ENCODE results near the gene ZNF438.

ZNF438 gene

DNA sequence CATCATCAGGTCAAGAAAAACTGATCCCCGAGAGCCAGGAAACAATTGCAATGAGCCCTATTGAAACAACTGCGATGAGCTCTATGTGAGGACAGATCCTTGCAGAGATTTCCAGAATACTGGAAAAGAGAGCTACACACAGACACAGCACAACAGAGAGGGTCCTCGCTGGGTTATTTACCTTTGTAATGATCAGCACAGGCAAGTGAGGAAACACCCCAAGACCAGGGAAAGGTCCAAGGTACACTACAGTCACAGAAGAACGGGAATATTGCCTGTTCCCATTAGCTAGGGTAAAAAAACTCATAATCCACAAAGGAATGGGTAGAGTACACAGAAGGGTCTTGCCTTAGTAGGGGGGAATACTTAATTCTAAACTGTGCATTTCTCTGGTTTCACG, 152.7 kb downstream of the ZNF438 start:
- TF ChIP-seq, protein P1, sequence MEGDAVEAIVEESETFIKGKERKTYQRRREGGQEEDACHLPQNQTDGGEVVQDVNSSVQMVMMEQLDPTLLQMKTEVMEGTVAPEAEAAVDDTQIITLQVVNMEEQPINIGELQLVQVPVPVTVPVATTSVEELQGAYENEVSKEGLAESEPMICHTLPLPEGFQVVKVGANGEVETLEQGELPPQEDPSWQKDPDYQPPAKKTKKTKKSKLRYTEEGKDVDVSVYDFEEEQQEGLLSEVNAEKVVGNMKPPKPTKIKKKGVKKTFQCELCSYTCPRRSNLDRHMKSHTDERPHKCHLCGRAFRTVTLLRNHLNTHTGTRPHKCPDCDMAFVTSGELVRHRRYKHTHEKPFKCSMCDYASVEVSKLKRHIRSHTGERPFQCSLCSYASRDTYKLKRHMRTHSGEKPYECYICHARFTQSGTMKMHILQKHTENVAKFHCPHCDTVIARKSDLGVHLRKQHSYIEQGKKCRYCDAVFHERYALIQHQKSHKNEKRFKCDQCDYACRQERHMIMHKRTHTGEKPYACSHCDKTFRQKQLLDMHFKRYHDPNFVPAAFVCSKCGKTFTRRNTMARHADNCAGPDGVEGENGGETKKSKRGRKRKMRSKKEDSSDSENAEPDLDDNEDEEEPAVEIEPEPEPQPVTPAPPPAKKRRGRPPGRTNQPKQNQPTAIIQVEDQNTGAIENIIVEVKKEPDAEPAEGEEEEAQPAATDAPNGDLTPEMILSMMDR (IDR thresholded peaks at IDR 0.05; ENCODE audit: unreplicated experiment in 3 of 3): no peak
- no peak overlapping the region for H3K4me3 Mint-ChIP-seq
- no peaks in the 10 kb centered on the region for H3K4me1 Mint-ChIP-seq
- H3K27me3 Mint-ChIP-seq (ENCODE audit: low read depth): no peaks in the 10 kb centered on the region
- peaks cover 5% of the 10 kb centered on the region for H3K9me3 Mint-ChIP-seq
- H3K27ac Mint-ChIP-seq: no peak overlapping the region
- no peaks in the 10 kb centered on the region for H3K36me3 Mint-ChIP-seq (ENCODE audit: low read depth)

DNA sequence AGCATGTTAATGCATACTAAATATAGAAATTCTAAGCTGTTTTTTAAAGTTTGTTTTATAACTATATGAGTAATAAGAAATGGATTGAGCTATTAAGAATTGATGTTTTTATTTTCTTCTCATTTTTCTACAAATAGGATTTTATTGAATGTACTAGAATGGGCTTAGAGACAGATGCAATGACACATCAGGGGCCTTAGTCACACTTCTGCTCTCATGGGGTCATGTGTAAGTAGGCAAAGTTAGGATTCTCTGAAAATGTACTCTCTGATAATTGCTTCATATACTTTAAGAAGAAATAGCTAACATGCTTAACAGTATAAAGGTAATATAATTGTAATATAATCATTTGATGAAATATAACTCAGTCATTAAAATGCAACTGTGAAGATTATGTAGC, 154.6 kb downstream of the ZNF438 start:
- peaks cover 5% of the 10 kb centered on the region for H3K9me3 Mint-ChIP-seq
- H3K4me3 Mint-ChIP-seq: no peak overlapping the region
- TF ChIP-seq, protein P1 (IDR thresholded peaks at IDR 0.05; ENCODE audit: unreplicated experiment in 3 of 3): no peak
- no peak overlapping the region for H3K27ac Mint-ChIP-seq
- no peaks in the 10 kb centered on the region for H3K27me3 Mint-ChIP-seq (ENCODE audit: low read depth)
- peaks cover 5% of the 10 kb centered on the region for H3K4me1 Mint-ChIP-seq
- H3K36me3 Mint-ChIP-seq (ENCODE audit: low read depth): no peaks in the 10 kb centered on the region

DNA sequence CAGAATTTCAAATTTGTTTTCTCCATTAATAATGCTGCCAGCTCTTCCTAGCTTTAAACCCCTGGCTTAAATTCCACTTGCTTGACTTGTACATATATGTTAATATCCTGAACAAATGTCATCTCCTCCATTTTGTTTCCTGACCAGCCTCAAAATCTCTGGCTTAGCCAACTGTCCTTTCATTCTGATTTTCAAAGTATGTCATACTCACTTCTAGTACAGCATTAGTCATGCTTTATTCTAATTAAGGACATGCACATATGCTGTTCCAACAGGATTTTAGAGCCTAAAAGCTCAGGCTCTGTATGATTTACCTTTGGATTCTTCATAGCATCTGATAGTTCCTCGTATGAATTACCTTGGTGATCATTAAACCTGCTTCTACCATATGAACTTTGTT, 158.3 kb downstream of the ZNF438 start:
- H3K27me3 Mint-ChIP-seq (ENCODE audit: low read depth): no peaks in the 10 kb centered on the region
- H3K4me1 Mint-ChIP-seq: peaks cover 26% of the 10 kb centered on the region
- peak overlapping the region in 1 of 3 experiments; percentile 3 for H3K27ac Mint-ChIP-seq
- no peaks in the 10 kb centered on the region for H3K36me3 Mint-ChIP-seq (ENCODE audit: low read depth)
- no peaks in the 10 kb centered on the region for H3K9me3 Mint-ChIP-seq
- TF ChIP-seq, protein P1 (IDR thresholded peaks at IDR 0.05; ENCODE audit: unreplicated experiment in 3 of 3): no peak
- H3K4me3 Mint-ChIP-seq: no peak overlapping the region

DNA sequence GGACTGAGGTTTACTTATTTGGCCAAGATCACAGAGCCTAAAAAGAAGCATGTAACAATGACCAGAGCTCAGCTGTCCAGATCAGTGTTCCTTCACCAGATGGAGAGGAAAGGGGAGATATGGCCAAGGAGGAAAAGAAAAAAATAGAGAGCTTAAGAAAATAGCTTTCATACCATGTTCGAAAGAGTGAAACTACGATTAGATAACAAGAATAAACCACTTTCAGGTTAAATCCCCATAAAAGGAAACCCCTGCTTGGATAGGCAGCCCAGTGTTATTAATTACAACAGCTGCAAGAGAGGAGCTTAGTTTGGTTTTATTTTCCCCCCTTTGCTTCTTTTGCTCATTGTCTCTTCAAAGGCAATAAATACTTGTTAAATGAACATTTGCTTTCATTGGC, 160.8 kb downstream of the ZNF438 start:
- Mint-ChIP-seq H3K27ac (peak overlapping the region; percentile 35 to 75 (median 47)), H3K36me3 (ENCODE audit: low read depth) (no peaks in the 10 kb centered on the region), H3K4me1 (peaks cover 27% of the 10 kb centered on the region), H3K27me3 (ENCODE audit: low read depth) (no peaks in the 10 kb centered on the region), H3K9me3 (no peaks in the 10 kb centered on the region), H3K4me3 (no peak overlapping the region)
- TF ChIP-seq, protein P1 (IDR thresholded peaks at IDR 0.05; ENCODE audit: unreplicated experiment in 3 of 3): no peak

DNA sequence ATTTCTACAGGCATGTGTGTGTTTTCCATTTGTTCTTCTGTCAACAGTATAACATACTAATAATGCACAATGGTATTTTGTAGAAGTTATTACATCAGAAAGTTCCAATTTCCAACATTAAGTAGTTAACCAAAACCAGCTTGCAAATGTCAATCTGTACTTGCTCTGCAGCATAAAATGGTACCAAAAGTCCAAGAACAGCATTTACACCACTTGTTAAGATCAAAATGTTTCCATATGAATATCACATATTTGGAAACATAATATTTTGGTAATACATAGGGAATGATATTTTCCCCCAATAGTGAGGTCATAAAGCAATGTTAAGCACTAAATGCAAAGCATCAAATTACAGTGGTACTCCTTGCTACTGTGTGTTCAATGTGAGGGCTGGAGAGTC, 162.1 kb downstream of the ZNF438 start:
- Mint-ChIP-seq H3K4me3 (no peak overlapping the region), H3K36me3 (ENCODE audit: low read depth) (no peaks in the 10 kb centered on the region), H3K9me3 (no peaks in the 10 kb centered on the region), H3K27me3 (ENCODE audit: low read depth) (no peaks in the 10 kb centered on the region), H3K27ac (peak overlapping the region in 2 of 3 experiments; percentile 30 to 60), H3K4me1 (peaks cover 38% of the 10 kb centered on the region)
- TF ChIP-seq, protein P1 (IDR thresholded peaks at IDR 0.05; ENCODE audit: unreplicated experiment in 3 of 3): no peak

DNA sequence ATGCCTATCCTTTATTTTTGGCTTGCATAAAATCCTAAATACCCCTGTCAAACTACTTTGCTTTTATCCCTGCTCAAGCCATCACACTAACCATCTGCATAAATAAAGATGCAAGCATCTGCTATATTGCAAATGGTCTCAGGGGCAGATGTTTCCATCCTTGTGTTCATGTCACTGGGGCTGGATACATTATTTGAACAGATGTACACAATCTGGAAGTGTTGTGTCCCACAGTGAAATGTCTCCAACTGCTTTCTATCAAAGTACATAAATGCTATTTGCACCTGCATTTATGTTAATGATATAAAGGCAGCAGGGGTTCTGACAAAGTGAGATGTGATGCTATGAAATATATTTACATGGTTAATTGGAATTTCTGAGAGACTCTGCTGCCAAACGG, 163.1 kb downstream of the ZNF438 start:
- Mint-ChIP-seq H3K36me3 (ENCODE audit: low read depth) (no peaks in the 10 kb centered on the region), H3K9me3 (no peaks in the 10 kb centered on the region), H3K4me1 (peaks cover 42% of the 10 kb centered on the region), H3K27me3 (ENCODE audit: low read depth) (no peaks in the 10 kb centered on the region), H3K4me3 (no peak overlapping the region), H3K27ac (no peak overlapping the region)
- TF ChIP-seq, protein P1 (IDR thresholded peaks at IDR 0.05; ENCODE audit: unreplicated experiment in 3 of 3): no peak
